ENCODE measurements around the gene MRPS31.

- TF ChIP-seq CTCF (IDR thresholded peaks at IDR 0.05) (no peak), POLR2A (IDR thresholded peaks at IDR 0.05) (no peak)
Measured at GRCh38 chr13:40680659-40681323, 90.2 kb downstream of the MRPS31 start.

All from heart left ventricle (tissue), 13 donors.